Hematopoietic multipotent progenitor cell (in vitro differentiated cells): ENCODE results near the gene LIMK2. TPM values are rescaled to one million over a fixed set of nuclear protein-coding genes. Genes with fewer than 3 reads are reported as not detected.
"Not testable (repeated sequence)": the region's sequence is repeated elsewhere in the genome, so short reads cannot be mapped to it uniquely, and the experiment has no call there.

Source experiments
- DNase-seq, 3 donors: peaks; one replicate each; pipeline ENCODE4 v3.0.0-alpha.2; 2011 to 2015; ENCODE audit warnings: low read depth in 2 of 3, low spot score in 2 of 3
- total RNA-seq: library from RNA; depleted of rRNA; stranded (reverse); fragments of >200 nt; gene quantifications from one replicate; pipeline ENCODE4 v1.2.3, GENCODE V29; 2012

LIMK2 gene
- total RNA-seq, 1 donor, result 55.7 TPM

DNA sequence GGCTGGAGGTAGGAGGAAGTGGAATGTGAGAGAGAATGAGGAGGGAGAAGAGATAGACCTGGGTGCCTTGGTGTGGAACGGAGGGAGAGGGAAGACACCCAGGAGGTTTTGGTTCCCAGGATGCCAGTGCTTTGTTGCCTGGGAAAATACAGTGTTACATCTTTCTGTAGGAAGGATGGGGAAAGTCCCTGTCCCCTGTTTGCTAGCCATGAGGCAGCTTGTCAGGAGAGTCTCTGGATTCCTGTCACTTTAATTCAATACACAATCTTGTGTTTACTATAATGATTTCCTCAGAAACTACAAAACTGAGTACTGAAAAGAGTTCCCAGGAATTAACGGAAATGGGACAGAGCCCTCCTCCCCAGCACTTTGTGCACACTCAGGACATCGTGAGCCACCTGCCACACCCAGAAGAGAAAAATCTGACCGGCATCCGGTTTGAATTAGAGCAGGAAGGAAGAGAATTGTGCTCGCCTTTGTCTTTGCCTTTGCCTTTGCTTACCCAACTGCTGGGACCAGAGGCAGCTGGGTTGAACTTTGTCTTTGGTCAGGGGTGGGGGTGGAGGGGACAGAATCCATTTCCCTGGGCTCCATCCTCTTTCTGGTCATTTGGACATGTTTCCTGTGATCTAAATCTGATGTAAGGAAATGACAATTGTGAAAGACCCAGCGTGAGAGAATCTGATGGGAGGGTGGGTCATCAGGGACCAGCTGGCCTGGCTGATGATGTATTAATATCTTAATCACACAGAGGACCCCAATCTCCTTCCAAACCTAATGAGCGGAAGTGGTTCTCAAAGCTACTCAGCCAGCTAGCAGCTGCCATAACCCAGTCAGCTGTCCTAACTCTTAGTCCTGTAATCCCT is 1.3 kb upstream of the LIMK2 start:
- no peak for DNase-seq

- no peak for DNase-seq
These were observed 626 bp upstream of the LIMK2 start for GRCh38 chr22:31211482-31211861.

DNA sequence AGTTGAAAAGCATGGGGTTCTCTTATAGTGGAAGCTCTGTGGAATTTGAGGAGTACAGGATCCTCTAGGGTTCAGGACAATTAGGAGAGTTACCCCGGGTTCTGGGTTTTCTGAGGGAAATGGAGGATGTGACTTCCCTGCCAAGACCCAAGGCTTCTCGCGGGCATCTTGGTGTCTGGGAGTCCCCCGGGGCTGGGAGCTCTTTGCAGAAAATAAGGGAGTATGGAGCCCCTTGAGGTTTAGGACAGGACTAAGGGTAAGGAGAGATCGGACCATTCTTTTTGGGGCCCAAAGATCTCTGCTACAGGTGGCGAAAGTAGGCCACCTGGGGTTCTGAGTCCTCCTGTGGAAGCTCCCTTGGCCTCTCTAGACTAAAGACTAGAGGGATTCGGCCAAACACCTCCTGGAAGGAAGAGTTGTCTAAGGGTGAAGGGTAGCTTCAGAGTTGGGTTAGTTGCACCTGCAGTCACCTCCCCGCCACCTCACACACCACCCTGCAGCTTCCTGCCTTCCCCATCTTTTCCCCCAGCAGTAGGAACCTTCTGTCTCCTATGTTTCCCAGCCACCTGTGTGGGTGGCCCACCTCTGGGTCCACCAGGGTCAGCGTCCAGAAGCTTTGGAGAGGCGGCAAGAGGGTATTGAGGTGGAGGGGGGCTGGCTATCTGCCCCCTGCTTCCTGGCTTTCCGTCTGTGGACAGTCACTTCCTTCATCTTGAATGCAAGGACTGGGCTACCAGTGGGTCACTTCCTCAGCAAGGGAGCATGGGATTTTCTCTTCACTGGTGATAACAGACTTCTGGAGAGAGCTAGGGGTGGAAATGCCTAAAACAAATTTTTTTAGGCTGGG is 908 bp downstream of the LIMK2 start:
- DNase-seq, result no peak

GRCh38 chr22:31215018-31215535 is 3.0 kb downstream of the LIMK2 start:
- DNase-seq, result no peak

GRCh38 chr22:31218565-31219262 is 6.6 kb downstream of the LIMK2 start:
- no peak for DNase-seq

DNA sequence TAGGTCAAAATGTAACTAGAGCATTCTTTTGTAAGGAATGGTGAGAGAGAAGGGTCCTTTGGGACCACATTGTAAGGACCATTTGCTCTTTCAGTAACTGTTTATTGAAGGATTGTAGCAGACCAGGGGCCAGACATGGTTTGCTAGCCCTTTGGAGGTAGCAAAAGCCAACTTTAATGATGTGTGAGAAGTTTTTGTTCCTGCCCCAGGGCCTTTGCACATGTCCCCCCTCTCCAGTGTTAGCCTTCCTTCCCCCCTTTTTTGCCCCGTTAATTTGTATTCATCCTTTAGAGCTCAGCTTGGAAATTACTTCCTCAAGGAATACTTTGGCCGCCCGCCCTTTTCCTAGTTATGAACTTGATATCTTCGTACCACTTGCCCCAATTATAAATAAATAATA is 9.0 kb downstream of the LIMK2 start:
- no peak for DNase-seq

- DNase-seq, result no peak
These were observed 10.6 kb downstream of the LIMK2 start for GRCh38 chr22:31222736-31223135.

- DNase-seq, result no peak
These were observed 11.7 kb downstream of the LIMK2 start for GRCh38 chr22:31223786-31224191.

DNA sequence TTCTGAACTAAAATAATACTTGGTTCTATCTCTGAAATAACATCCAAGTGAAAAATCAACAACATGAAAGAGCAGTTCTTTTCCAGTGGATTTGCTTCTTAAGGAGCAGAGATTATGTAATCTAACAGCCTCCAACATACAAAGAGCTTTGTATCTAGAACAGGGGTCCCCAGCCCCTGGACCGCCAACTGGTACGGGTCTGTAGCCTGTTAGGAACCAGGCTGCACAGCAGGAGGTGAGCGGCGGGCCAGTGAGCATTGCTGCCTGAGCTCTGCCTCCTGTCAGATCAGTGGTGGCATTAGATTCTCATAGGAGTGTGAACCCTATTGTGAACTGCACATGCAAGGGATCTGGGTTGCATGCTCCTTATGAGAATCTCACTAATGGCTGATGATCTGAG is 12.6 kb downstream of the LIMK2 start:
- not testable (repeated sequence) for DNase-seq

DNA sequence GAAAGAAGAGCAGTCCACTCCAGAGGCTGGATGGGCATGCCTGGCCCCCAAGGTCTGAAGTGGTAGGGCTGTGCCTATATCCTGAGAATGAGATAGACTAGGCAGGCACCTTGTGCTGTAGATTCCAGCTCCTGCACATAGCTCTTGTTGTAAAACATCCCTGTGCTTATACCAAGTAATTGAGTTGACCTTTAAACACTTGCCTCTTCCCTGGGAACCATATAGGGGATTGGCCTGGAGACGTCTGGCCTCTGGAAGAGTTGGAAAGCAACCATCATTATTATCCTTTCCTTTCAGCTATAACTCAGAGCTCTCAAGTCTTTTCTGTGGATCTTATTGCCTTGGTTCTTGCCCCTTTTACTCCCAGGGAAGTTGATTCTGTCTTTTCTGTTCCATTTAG is 15.1 kb downstream of the LIMK2 start:
- no peak for DNase-seq

DNA sequence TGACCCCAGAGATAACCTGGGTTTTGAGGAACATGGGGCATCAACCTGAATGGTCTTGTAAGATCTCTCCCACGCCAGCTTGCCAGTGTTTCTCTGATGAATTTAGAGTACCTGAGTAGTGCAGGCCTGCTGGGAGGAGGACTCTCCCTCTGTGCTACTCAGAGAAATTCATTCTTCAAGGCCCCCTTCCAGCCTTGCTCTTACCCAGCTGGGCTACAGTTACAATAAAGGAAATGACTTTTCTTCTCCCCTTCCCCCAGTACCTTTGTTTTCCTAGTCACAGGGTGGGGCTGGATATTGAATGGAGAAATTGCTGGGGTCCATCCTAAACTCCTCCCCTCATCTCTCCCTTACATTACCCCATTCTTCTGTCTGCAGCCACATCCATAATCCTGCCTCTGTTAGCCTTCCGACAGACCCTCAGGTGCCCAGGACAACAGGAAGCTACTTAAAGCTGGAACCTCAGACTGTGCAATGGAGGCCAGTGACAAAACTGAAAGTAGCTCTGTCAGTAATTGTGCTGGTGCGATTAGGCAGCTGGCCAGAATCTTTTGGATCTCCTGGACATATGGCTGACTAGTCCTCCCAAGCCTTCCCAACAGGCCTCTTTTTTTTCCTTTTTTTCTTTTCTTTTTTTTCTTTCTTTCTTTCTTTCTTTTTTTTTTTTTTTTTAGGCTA is 17.4 kb downstream of the LIMK2 start:
- DNase-seq, result peak in 1 of 3 donors; percentile 56

- DNase-seq, result peak in 1 of 3 donors; percentile 42
These were observed 18.2 kb downstream of the LIMK2 start for GRCh38 chr22:31230155-31230870.

GRCh38 chr22:31230871-31231621 is 18.9 kb downstream of the LIMK2 start:
- DNase-seq, result peak in 2 of 3 donors; percentile 80 to 95

GRCh38 chr22:31233001-31233400 is 20.9 kb downstream of the LIMK2 start:
- DNase-seq, result peak in 2 of 3 donors; percentile 66 to 74

GRCh38 chr22:31235081-31235480 is 23.0 kb downstream of the LIMK2 start:
- DNase-seq, result peak in 1 of 3 donors; percentile 56

DNA sequence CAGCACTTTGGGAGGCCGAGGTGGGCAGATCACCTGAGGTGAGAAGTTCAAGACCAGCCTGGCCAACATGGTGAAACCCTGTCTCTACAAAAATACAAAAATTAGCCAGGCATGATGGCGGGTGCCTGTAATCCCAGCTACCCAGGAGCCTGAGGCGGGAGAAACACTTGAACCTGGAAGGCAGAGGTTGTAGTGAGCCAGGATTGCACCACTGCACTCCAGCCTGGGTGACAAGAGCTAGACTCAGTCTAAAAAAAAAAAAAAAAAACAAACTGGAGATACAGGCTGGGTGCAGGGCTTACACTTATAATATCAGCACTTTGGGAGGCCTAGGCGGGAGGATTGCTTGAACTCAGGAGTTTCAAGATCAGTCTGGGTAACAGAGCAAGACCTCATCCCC is 23.9 kb downstream of the LIMK2 start:
- DNase-seq, result not testable (repeated sequence)

DNA sequence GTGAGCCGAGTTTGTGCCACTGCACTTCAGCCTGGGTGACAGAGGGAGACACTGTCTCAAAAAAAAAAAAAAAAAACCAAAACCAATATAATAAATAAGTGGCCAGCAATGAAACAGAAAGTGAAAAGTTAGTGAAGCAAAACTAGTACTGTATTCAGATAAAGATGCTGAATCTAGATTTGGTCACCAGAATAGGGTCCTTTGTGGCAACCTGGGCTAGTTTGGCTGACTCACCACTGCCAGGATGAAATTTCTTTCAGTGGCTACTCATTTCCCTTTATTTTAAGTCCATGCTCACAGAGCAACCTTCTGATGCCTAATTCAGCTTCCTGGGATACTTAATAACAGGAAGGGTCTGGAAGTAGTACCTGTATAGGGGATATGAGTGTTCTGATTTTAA is 26.0 kb downstream of the LIMK2 start:
- no peak for DNase-seq

DNA sequence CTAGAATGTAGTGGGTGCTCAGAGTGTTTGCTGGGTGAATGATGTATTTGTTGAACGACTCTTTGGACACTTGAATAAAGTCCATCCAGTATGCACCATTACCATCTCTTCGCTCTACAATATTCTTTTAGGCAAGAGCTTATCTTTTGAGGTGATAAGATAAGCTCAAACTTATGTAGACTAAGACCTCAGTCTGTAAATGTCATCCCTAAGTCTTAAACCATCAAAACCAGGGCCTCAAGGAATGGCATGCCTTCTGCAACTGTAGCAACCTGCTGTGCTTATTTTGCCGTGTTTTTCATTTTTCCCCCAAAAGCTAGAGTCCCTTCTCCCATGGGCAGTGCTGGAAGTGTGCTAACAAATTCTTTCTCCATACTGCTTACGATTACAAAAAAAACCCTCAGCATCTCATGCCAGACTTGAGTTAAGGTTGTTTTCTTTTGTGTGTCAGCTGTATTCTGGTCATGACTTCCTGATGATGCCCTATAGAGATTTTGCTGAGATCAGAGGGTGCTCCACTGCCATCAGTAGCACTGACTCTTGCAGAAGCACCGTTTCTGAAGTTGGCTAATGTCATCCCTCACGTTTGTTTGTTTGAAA is 27.8 kb downstream of the LIMK2 start:
- DNase-seq, result no peak

DNA sequence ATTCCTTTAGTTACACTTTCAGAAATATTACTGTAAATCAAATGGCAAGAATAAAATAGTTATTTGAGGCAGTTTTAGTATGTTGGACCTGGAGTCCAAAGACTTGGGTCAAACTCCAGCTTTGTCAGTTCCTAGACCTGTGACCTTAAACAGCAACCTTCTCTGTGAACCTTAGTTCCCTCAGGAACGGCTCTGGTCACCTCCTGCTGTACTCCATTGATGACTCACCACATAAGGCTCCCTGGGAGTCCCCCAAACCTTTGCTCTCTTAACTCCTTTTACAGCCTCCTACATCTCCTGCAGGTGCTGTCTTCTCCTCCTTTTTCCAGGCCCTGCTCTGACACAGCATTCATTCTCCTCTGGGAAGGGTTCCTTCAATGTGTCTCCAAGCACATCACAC is 29.1 kb downstream of the LIMK2 start:
- no peak for DNase-seq
